Tibial artery (tissue), 4 donors: ENCODE data around the gene ETV6.
"Not testable (repeated sequence)": the region's sequence is repeated elsewhere in the genome, so short reads cannot be mapped to it uniquely, and the experiment has no call there.

Experiments used
- DNase-seq, 2 donors: peaks; one replicate each; pipeline ENCODE4 v3.0.0-alpha.2; 2019
- H3K27ac ChIP-seq, 2 donors: fragments of 200-600 bp; sonication (generic) in 1 of 2; 1 replicate in 1 of 2; 2 replicates in 1 of 2; pipeline ENCODE4 v1.5.1; 2018 to 2019; ENCODE audit warnings: mild to moderate bottlenecking in 1 of 2
- H3K27me3 ChIP-seq, 2 donors: fragments of 200-600 bp; sonication (generic) in 1 of 2; one replicate each; pipeline versions ENCODE4 v1.5.1 to v1.6.0; 2016 to 2019
- H3K36me3 ChIP-seq, 3 donors: fragments of 200-600 bp; sonication (generic) in 2 of 3; one replicate each; pipeline ENCODE4 v1.5.1; 2016 to 2019; ENCODE audit warnings: mild to moderate bottlenecking in 2 of 3
- H3K4me1 ChIP-seq, 4 donors: fragments of 200-600 bp; sonication (generic) in 2 of 4; 1 replicate in 3 of 4; 2 replicates in 1 of 4; pipeline ENCODE4 v1.5.1; 2016 to 2019
- H3K4me3 ChIP-seq, 2 donors: fragments of 200-600 bp; sonication (generic) in 1 of 2; 1 replicate in 1 of 2; 2 replicates in 1 of 2; pipeline ENCODE4 v1.5.1; 2018 to 2019; ENCODE audit warnings: mild to moderate bottlenecking in 2 of 2
- H3K9me3 ChIP-seq, 3 donors: fragments of 200-600 bp; sonication (generic) in 1 of 3; one replicate each; pipeline ENCODE4 v1.5.1; 2016 to 2019
- intact Hi-C: fragments of 100-400 bp; cut with DNase I; formaldehyde crosslinking; loops from one replicate; pipeline ENCODE4 v1.15.0; 2023; ENCODE audit warnings: low total_unique reads
- TF ChIP-seq, protein P1 (sequence below), 2 experiments: fragments of 200-600 bp in 1 of 2; fragments of 450-650 bp in 1 of 2; IDR thresholded peaks; one replicate each; pipeline ENCODE4 v1.5.1; 2017 to 2019; ENCODE audit warnings: antibody characterized with exemption in 2 of 2, mild to moderate bottlenecking in 1 of 2, moderate library complexity in 1 of 2

The ETV6 gene

DNA sequence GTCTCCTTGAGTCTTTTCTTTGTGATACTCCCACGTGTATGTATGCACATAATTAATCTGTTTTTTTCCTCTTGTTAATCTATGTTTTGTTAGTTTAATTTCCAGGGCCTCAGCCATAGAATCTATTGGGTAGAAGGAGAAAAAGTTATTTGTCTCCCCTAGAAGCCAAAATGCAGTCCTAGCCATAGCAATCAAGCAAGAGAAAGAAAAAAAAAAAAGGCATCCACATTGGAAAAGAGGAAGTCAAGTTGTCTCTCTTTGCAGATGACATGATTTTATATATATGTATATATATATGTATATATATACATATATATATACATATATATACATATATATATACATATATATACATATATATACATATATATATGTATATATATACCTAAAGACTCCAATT lies 25.4 kb upstream of the ETV6 start:
- intact Hi-C loops: no loop called here
- Histone ChIP-seq H3K4me3 (no peak overlapping the region), H3K9me3 (no peaks in the 10 kb centered on the region), H3K4me1 (peaks cover 0 to 11% (median 1%) of the 10 kb centered on the region in 4 donors), H3K27me3 (no peaks in the 10 kb centered on the region), H3K27ac (no peak overlapping the region), H3K36me3 (no peaks in the 10 kb centered on the region)
- no peak for DNase-seq
- TF ChIP-seq, protein P1, sequence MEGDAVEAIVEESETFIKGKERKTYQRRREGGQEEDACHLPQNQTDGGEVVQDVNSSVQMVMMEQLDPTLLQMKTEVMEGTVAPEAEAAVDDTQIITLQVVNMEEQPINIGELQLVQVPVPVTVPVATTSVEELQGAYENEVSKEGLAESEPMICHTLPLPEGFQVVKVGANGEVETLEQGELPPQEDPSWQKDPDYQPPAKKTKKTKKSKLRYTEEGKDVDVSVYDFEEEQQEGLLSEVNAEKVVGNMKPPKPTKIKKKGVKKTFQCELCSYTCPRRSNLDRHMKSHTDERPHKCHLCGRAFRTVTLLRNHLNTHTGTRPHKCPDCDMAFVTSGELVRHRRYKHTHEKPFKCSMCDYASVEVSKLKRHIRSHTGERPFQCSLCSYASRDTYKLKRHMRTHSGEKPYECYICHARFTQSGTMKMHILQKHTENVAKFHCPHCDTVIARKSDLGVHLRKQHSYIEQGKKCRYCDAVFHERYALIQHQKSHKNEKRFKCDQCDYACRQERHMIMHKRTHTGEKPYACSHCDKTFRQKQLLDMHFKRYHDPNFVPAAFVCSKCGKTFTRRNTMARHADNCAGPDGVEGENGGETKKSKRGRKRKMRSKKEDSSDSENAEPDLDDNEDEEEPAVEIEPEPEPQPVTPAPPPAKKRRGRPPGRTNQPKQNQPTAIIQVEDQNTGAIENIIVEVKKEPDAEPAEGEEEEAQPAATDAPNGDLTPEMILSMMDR (IDR thresholded peaks at IDR 0.05): no peak

DNA sequence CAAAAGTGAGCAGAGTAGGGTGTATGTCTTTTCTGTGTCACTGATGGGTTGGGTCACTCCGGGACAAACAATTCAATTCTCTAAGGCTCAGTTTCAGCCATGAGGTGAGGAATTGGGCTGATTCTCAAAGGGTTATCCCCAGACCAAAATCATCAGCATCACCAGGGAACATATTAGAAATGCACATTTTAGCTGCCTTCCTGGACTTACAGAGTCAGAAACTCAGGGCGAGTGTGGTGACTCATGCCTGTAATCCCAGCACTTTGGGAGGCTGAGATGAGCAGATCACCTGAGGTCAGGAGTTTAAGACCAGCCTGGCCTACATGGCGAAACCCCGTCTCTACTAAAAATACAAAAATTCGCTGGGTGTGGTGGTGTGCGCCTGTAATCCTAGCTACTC lies 21.8 kb upstream of the ETV6 start:
- H3K4me3 ChIP-seq, H3K27me3 ChIP-seq, H3K27ac ChIP-seq, H3K9me3 ChIP-seq, intact Hi-C loops, H3K36me3 ChIP-seq, DNase-seq: not testable (repeated sequence)
- peaks cover 0 to 11% (median 1%) of the 10 kb centered on the region in 4 donors for H3K4me1 ChIP-seq

DNA sequence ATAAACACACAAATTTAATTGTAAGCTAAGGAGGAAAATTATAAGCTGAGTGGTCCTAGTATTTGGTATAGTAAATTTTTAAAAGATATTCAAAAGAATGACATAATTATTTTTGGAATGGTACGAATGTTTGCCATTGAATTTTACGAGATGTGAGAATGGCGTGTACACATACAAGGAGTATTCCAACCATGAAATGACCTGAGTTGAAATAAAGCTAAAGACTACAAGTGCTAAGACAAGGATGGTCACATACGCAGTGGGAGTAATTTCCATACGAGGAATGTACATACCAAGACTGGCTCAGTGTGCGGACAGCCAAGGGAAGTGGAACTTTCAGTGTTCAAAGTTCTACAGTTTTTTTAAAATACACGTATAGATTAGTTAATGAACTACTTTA lies 21.1 kb upstream of the ETV6 start:
- H3K9me3 ChIP-seq: no peaks in the 10 kb centered on the region
- H3K4me1 ChIP-seq: peaks cover 0 to 5% (median 0%) of the 10 kb centered on the region in 4 donors
- H3K36me3 ChIP-seq: no peaks in the 10 kb centered on the region
- no peaks in the 10 kb centered on the region for H3K27me3 ChIP-seq
- intact Hi-C loops: no loop called here
- TF ChIP-seq, protein P1 (IDR thresholded peaks at IDR 0.05): no peak
- H3K27ac ChIP-seq: no peak overlapping the region
- no peak for DNase-seq
- no peak overlapping the region for H3K4me3 ChIP-seq

DNA sequence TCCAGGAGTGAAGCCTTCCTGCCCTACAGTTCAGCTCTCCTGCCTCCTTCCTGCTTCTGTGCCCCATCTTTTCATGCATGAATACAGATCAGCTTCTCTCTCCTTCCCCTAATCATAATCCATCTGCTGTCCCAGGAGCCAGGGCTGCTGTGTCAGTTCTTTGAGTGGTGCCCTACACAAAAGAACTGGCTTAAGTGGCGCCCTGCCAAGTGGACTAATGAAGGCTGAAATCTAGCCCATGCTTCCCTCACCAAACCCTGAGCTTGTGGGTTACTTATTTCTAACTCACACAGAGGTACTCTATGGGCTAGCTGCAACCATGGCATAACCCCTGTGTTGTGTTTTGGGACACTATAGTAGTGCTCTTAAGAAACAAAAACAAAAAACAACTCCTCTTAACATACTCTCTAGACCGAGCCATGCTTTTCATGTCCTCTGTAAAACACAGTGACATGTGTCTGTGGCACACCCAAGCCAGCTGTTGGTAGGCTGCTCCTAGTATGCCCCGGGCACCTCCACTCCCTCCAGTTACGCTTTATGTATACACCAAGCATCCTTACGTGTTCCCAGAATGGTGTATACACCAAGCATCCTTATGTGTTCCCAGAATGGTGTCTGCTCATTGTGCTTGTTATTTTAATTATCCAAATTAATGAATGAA lies 19.3 kb upstream of the ETV6 start:
- Histone ChIP-seq H3K4me3 (no peak overlapping the region), H3K9me3 (no peaks in the 10 kb centered on the region), H3K27ac (no peak overlapping the region), H3K36me3 (no peaks in the 10 kb centered on the region), H3K27me3 (no peaks in the 10 kb centered on the region), H3K4me1 (no peaks in the 10 kb centered on the region)
- intact Hi-C loops: no loop called here
- TF ChIP-seq, protein P1 (IDR thresholded peaks at IDR 0.05): no peak
- DNase-seq: no peak

DNA sequence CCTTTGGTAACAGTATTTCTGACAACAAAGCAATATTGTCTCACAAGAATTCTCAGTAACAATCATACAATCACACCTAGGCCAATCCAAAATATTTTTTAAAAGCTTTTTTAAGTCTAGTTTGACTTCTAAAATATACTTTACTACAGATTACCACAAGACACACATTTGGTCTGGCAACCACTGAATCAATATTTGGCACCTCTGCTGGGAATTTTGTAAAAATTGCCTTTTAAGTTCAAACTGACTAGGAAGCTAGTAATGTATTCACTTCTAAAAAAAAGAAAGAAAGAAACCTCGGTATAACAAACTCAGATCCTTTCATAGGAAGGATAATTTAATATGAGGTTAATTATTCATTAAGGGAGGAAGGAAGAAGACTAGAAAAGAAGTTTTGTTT lies 18.2 kb upstream of the ETV6 start:
- Histone ChIP-seq H3K9me3 (no peaks in the 10 kb centered on the region), H3K36me3 (no peaks in the 10 kb centered on the region), H3K27me3 (no peaks in the 10 kb centered on the region), H3K4me1 (no peaks in the 10 kb centered on the region), H3K27ac (no peak overlapping the region), H3K4me3 (no peak overlapping the region)
- intact Hi-C loops: no loop called here
- TF ChIP-seq, protein P1 (IDR thresholded peaks at IDR 0.05): no peak
- no peak for DNase-seq

DNA sequence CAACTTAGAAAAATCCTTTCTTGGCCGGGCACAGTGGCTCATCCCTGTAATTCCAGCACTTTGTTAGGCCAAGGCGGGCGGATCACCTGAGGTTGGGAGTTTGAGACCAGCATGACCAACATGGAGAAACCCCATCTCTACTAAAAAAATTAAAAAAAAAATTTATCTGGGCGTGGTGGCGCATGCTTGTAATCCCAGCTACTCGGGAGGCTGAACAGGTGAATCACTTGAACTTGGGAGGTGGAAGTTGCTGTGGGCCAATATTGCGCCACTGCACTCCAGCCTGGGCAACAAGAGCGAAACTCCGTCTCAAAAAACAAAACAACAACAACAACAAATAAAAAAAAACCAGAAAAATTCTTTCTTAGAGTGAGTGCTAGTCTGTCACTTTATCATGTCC lies 17.6 kb upstream of the ETV6 start:
- H3K4me3 ChIP-seq, H3K9me3 ChIP-seq, H3K36me3 ChIP-seq, H3K27ac ChIP-seq, DNase-seq, H3K4me1 ChIP-seq, intact Hi-C loops, H3K27me3 ChIP-seq: not testable (repeated sequence)

DNA sequence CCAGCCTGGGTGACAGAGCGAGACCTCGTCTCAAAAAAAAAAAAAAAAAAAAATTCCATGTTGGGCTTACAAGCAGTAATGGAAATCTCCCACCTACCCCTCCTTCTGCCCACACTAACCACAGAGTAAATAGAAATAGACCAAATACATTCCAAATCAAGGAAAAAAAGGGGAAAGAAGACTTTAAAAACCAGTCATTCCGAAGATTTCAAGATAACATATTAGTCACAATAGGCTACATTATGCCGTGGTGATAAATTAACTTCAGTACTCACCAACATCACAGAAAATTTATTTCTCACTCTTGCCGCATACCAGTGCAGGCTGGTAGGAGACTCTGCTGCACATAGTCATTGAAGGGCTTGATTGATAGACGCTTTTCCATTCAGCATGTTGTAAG lies 15.5 kb upstream of the ETV6 start:
- Histone ChIP-seq H3K9me3 (no peaks in the 10 kb centered on the region), H3K4me3 (no peak overlapping the region), H3K27me3 (no peaks in the 10 kb centered on the region), H3K27ac (no peak overlapping the region), H3K4me1 (no peaks in the 10 kb centered on the region), H3K36me3 (no peaks in the 10 kb centered on the region)
- intact Hi-C loops: no loop called here
- no peak for DNase-seq
- TF ChIP-seq, protein P1 (IDR thresholded peaks at IDR 0.05): no peak
